HG03196 (cell line): ENCODE data around the gene SCART1.
"Not testable (repeated sequence)": the region's sequence is repeated elsewhere in the genome, so short reads cannot be mapped to it uniquely, and the experiment has no call there.

Source experiments
- ATAC-seq: cut with Tn5 transposase; IDR thresholded peaks from one replicate; pipeline ENCODE4 v1.9.1; 2021; ENCODE audit not compliant: unreplicated experiment

Gene SCART1

DNA sequence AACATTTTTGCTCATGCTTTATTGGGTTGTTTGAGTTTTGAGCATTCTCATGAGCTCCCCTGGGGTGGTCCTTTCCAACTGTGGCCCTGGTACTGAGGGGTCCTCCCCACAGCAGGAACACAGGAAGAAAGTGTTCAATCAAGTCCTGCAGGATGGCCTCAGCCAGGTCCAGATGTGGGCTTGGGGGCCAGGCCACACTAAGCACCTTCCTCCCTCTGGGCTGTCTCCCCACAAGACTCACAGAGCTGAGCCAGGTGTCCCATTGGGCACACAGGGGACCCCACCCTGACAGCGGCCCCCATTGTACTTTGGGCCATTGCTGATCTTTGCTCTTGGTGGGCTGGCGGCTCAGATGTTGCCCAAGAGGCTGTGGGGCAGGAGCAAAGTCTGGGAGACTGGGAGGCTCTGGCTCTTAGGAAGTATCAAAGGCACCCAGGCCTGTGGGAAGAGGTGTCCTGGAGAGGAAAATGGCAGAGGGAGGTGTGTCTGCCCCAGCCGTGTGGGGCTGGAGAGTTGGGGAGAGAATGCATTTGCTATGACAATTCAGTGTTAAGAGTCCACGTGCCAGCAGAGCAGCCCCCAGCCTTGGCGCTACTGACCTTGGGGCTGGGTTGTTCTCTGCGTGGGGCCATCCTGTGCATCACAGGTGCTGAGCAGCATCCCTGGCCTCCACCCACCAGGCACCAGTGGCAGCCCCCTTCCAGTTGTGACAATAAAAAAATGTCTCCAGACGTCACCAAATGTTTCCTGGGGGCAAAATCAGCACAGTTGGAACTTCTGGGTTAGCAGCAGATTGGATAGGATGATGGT lies 17.8 kb downstream of the SCART1 start:
- no peak for ATAC-seq

DNA sequence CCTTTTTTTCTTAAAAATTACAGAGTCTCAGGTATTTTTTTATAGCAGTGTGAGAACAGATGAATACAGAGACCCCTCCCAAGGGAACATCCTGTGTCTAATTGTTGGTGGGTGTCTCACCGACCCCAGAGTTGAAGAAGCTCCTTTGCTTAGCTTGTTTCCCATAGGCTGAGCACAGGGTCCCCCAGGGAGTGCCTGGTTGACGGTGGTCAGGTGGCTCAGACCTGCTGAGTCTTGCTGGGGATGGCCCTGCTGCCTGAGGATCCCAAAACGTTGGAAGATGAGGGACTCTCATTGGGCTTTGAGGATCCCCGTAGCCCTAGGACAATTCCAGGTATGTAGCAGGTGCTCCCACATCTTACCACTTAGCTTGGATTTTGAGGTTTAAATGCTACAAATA lies 19.5 kb downstream of the SCART1 start:
- no peak for ATAC-seq

DNA sequence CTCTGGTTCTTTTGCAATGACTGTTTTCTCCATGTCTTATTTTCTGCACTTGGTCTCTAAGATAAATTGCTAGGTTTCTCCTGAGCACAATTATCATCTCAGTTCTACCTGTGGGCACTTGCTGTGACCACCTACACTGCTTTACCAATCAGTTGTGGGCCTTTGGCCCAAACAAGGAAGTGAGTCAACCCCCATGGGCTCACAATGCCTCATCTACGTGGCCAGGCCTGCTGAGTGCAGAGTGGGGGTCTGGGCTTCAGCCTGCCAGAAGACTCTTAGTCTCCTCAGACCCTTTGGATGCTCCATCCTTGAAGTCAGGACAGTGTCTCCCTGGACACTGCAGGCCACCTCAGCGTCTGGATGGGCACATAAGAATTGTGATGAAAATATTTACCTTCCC lies 20.3 kb downstream of the SCART1 start:
- ATAC-seq = no peak

DNA sequence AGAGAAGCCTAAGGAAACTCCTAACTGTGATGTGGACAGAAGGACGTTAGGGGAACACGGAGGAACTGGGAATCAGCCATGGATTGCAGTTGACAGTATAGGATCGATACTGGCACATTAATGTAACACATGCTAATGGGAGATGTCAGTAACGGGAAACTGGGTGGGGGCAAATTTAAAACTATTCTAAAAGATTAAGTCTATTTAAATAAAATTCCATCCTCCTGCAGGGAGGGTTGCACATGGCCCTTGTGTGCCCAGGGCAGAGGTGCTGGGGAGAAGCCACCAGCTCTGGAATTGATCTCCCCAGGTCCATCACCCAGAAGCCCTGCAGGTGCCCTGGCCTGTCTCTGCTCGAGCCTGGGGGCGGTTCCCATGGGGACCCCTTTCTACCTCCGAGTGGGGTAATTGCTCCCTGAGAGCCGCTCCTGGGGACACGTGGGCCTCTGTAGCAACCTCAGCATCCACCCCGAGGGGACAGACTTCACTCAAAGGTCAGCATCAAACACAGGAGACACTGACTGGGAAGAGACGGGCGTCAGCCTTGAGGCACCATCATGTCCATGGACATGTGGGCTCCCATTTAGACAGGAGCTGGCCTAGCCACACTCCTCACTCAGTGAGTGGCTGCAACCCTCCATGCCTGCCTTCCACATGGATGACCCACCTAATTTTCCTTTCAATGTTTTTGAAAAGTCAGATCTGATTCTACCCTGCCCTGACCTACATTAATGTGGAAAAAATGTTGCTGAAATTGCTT lies 21.1 kb downstream of the SCART1 start:
- no peak for ATAC-seq

DNA sequence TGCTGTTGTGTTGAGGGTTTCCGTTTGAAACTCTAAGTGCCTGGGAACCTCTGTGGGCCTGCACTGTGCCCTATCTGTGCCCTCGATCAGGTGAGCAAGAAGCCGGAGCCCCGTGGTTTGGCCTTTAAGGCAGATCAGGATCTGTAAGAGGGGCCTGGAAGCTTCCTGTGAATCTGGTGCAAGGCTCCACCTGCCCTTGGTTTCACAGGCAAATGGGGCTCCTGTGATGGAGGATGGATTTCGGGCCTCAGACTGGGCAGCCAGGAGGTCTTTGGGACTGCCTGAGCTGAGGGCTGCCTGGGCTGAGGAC lies 21.6 kb downstream of the SCART1 start:
- ATAC-seq = no peak

DNA sequence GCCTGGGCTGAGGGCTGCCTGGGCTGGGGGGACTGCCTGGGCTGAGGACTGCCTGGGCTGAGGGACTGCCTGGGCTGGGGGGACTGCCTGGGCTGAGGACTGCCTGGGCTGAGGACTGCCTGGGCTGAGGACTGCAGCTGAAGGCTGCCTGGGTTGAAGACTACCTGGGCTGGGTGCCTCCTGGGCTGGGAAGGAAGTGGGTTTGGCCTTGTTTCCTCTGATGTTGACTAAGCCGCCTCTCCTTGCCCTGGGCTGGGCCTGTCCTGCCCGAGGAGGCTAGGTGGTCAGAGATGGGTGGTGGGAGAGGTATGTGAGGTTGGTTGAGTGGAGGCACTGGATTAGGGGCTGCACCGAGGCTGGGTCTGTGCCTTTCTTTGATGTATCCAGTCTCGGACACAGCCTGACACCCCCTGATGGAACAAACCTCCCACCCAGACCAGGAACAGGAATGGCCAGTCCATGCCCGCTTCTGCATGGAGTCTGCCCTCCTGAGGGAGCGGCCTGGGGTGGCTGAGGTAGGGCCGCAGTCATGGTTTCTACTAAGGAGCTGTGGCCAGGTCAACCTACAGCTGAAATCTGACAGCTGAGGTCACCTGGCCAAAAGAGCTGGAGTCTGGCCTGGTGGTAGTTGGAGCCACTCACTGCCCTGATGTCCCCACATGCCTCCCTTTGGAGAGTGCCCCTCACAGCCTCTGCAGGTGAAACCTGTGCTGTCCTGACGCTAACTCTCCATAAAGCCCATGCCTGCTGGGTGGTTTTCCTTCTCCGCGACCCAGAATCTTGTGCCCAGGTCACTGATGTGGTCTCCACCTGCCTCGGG lies 22.3 kb downstream of the SCART1 start:
- no peak for ATAC-seq

DNA sequence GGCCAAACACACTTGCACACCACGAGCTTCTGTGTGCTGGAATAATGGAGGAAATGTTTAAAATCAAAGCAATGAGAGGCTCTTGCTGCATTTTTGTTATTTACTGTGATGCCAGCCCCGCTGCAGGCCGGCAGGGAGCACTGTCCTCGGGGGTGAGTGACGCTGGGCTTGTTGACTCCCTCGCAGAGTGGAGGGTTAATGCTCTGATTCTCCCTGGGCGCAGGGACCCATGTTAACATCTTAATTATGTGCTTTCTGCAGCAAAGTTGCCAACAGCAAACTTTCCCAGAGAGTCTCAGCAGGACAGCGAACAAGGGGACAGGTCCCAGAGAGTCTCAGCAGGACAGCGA lies 22.9 kb downstream of the SCART1 start:
- ATAC-seq = no peak

DNA sequence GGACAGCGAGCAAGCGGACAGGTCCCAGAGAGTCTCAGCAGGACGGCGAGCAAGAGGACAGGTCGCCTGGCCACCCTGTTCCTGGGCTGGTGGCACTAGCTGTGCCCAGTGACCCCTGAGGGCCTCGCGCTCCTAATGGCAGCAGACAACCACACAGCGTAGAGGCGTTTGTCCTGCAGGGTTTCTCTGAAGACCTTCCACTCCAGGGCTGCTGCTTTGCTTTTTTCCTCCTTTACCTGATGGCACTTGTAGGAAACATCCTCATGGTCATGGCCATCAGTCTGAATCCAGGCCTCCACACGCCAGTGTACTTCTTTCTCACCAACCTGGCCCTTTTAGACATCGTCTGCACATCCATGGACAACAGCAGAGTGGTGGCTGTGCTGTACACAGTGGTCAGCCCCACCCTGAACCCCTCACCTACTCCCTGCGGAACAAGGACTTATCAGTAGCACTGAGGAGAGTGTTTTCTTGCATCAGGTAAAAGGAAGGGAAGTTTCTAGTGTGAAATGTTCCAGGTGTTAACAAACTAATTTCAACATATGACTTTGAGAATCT lies 27.4 kb downstream of the SCART1 start:
- ATAC-seq = no peak

DNA sequence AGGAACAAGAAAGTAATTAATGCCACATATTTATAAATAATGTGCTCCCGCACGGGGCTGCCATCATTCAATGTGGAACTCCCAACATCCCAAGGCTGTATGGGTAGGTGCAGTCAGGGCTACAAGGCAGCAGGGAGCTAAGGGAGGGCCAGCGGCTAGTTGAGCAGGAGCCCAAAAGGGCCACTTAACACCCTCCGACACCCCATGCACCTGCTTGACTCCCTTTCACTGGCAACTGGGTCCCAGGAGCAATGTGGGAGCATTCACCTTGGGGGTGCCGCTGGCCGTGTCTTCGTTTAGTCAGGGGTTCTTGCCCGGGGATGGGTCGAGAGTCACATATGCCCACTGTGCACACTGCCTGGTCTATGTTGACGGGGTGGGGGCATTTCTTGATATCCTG lies 27.9 kb downstream of the SCART1 start:
- ATAC-seq = no peak

DNA sequence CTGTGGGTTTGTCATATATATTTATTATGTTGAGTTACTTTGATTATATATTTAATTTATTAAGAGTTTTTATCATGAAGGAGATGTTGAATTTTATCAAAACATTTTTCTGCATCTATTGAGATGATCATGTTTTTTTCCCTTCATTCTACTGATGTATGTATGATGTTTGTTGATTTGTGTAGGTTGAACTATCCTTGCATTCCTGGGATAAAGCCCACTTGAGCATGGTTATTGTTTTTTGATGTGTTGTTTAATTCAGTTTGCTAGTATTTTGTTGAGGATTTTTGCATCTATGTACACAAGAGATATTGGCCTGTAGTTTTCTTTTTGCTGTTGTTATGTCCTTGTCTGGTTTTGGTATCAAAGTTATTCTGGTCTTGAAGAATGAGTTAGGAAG lies 31.1 kb downstream of the SCART1 start:
- ATAC-seq = no peak

DNA sequence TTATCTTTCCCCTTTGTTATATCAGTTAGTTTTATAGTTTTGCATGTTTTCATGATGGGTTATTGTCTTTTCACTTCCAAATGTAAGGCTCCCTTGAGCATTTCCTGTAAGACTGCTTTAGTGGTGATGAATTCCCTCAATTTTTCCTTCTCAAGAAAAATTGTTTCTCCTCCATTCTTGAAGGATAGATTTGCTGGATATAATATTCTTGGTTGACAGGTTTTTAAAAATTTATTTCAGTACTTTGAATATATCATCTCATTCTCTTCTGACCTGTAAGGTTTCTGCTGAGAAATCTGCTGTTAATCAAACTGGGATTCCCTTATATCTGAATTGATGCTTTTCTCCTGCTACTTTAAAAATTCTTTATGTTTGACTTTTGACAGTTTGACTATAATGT lies 33.3 kb downstream of the SCART1 start:
- no peak for ATAC-seq

DNA sequence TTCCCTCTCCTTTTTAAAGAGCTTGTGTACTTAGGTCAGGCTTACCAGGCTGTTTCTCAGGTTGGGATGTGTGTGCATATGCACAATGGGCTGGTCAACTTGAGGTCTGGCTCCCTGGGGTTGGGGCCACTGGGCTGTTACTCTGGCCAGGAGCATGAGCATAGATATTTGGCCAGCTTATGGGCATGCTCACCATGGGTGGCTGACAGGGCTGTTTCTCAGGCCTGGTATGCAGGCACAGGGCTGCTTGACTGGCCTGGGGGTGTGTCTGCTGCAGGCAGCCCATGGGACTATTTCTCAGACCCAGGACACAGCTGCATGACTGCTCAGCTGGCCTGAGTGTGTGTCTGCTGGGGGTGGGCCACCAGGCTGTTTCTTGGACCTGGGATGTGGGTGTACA lies 34.6 kb downstream of the SCART1 start:
- no peak for ATAC-seq

DNA sequence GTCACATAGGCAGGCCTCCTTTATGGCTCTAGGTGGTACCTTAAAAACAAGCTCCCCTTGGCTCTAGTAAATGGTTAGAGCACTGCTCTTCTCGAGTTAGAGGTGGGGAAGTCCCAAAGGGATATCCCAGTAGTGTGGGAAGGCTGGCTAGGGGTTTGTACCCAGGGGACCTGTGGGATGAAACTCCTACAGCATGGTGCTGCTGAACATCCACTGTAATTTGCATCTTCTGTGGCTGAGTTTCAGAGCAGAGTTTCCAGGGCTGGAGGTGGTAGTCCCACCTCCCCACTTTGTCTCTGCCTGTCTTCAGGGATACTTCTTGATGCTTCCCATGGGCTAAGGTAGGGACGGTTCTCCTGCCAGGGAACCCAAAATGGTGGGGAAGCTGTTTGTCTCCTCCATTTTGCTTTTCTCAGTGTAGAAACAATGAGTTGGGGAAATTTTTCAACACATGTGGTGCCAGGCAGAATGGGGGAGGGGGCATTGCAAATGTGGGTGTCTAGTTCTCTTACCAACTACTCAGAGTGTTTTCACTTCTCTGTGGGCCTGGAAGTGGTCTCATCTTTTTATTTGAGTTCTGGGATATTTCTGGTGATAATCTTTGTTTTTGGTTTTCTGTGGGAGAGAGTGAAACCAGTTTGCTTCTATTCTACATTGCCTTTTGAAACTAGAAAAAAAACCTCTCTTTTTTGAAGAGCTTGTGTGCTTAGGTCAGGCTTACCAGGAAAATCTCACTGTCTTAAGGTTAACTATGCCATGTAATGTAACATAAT lies 36.3 kb downstream of the SCART1 start:
- peak; percentile 60 for ATAC-seq

DNA sequence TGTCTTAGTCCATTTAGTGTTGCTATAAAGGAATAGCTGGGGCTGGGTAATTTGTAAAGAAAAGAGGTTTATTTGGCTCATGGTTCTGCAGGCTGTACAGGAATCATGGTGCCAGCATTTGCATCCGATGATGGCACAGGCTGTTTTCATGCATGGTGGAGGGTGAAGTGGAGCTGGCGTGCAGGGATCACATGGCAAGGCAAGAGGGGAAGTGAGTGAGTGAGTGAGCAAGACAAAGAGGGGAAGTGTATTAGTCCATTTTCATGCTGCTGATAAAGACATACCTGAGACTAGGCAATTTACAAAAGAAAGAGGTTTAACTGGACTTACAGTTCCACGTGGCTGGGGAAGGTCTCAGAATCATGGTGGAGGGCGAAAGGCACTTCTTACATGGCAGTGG lies 39.8 kb downstream of the SCART1 start:
- ATAC-seq = not testable (repeated sequence)

DNA sequence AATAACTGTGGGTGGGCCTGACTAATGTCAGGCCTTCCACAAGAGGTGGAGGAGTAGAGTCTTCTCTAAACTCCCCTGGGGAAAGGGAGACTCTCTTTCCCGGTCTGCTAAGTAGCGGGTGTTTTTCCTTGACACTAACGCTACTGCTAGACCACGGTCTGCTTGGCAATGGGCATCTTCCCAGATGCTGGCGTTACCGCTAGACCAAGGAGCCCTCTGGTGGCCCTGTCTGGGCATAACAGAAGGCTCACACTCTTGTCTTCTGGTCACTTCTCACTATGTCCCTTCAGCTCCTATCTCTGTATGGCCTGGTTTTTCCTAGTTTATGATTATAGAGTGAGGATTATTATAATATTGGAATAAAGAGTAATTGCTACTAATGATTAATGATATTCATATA lies 43.6 kb downstream of the SCART1 start:
- ATAC-seq = not testable (repeated sequence)

DNA sequence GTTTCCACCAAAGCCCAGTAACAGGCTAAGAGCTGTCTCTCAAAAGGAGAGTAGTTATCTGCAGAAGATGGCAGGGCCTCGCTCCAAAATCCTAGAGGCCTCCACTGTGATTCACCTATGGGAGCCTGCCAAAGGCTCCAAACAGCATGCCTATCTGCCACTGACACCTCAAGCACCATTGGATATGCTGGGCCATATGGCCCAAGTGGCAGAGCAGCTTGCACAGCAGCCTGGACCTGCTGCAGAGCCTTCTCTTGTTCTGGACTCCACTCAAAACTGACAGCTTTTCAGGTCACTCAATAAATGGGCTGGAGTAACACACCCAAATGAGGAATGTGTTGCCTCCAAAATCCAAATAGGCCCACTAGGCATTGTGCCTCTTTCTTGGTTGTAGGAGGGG lies 45.4 kb downstream of the SCART1 start:
- ATAC-seq = not testable (repeated sequence)

DNA sequence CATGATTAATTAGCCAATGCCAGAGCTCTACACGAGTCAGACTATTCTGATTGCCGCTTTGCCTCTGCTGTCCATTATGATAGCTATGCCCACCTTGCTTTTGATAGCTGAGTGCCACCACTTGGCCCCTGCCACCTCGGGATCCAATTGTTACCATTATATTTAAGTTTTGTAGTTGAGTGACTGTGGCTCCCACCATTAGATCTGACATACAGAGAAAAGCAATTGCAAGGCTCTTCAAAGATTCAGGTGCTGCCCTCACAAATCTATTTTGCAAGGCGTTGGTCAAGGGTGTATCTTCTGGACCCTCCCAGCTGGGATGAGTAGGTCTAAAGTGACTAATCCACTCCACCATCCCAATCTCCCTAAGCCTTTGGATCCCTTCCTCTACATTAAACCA lies 47.2 kb downstream of the SCART1 start:
- not testable (repeated sequence) for ATAC-seq

DNA sequence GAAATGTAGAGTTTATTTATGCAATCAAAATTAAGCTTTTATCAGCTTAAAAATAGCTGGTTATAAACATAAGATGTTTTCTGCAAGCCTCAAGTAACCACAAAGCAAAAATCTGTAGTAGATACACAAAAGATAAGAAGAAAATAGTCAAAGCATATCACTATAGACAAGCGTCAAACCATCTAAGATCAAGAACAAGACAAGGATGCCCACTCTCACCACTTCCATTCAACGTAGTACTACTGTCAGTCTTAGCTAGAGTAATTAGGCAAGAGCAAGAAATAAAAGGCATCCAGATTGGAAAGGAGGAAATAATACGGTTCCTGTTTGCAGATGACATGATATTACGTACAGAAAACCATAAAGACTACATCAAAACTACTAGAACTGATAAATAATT lies 56.0 kb downstream of the SCART1 start:
- ATAC-seq = no peak

DNA sequence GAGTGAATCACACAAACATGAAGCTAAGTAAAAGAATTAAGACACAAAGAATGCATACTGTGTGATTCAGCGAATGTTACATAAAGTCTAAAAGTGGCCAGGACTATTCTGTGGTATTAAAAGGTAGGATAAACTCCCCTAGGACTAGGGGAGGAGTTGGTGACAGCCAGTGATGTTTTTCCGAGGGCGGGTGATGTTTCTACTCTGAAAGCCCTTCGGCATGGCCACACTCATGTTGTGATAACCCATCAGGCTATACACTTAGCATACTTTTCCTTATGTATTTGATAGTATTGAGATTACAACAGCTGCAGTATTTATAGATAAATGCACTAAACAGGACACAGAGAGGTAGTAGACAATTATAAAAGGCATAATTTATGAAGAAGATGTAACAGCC lies 57.7 kb downstream of the SCART1 start:
- no peak for ATAC-seq

DNA sequence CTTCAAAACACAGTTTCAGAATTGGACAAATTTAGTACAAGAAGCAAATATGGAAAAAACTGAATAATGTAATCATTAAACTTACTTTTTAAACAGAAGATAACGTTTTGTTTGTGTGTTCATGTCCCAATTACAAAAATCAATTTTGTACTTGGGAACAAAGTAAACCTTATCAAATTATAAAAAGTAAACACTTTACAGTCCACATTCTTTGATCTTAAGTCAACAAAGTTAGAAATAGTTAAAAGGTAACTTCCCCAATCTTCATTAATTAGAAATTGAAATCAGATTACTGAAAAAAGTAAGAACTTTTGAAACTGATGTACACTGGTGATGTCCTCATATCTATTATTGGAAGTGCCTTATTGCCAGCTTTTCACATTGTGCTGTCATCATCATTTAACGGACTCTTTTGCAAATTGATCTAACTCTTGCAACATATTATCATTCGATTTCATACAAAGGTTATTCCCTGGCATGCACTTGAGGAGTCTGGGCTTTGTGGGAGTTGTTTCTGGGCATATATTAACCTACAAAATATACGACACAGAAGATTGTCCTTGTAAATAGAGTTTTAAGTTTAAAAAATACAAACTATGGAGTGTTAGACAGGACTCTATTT lies 58.3 kb downstream of the SCART1 start:
- ATAC-seq = no peak
